Spinal cord (tissue), 10 donors: Measurements from ENCODE around the gene KLK3. TPM values are rescaled to one million over a fixed set of nuclear protein-coding genes. Genes with fewer than 3 reads are reported as not detected.

Experiments
- DNase-seq, 6 donors: peaks; one replicate each; pipeline versions ENCODE4 v3.0.0 to v3.0.0-alpha.2; 2013 to 2015; ENCODE audit warnings: low spot score in 6 of 6, low read depth in 4 of 6
- H3K27ac ChIP-seq: one replicate; pipeline ENCODE4 v1.5.1; 2013; ENCODE audit warnings: low read depth, low read length, control low read depth
- H3K27me3 ChIP-seq: one replicate; pipeline ENCODE4 v1.6.1; 2013; ENCODE audit warnings: low read length; ENCODE audit not compliant: control insufficient read depth, insufficient read depth
- H3K36me3 ChIP-seq: one replicate; pipeline ENCODE4 v1.6.1; 2013; ENCODE audit warnings: low read length; ENCODE audit not compliant: control insufficient read depth, insufficient read depth
- H3K4me1 ChIP-seq: one replicate; pipeline ENCODE4 v1.6.1; 2013; ENCODE audit warnings: low read length; ENCODE audit not compliant: control insufficient read depth, insufficient read depth
- H3K4me3 ChIP-seq: one replicate; pipeline ENCODE4 v1.5.1; 2013; ENCODE audit warnings: low read depth, low read length, control low read depth
- H3K9me3 ChIP-seq: one replicate; pipeline ENCODE4 v1.6.1; 2013; ENCODE audit warnings: low read length; ENCODE audit not compliant: control insufficient read depth, insufficient read depth
- whole genome bisulfite sequencing: methylation state at CpG from one replicate; pipeline ENCODE4 v1.1.5; 2013; ENCODE audit warnings: missing lambda C conversion rate; ENCODE audit not compliant: insufficient coverage; 5-methylcytosine and 5-hydroxymethylcytosine counted together
- polyA plus RNA-seq, 2 donors: library from polyadenylated mRNA; unstranded; fragments of 120-200 nt; gene quantifications; one replicate each; pipeline ENCODE4 v1.2.1, GENCODE V29; 2013; ENCODE audit not compliant: insufficient read length in 2 of 2
- total RNA-seq, 2 donors: library from RNA; depleted of rRNA in 1 of 2; stranded (reverse); fragments of 120-200 nt in 1 of 2; fragments of >200 nt in 1 of 2; gene quantifications; one replicate each; pipeline versions ENCODE4 v1.2.3 to v1.2.4, GENCODE V29; 2013 to 2014
- donor health status: healthy.

The KLK3 gene
- total and polyA plus RNA-seq, 4 donors, result not detected

GRCh38 chr19:50820086-50820485 lies 34.6 kb upstream of the KLK3 start:
- no peak overlapping the region for H3K27ac ChIP-seq
- 8% methylated on average over 14 of the region's 15 CpGs for WGBS
- peaks cover 8% of the 10 kb centered on the region for H3K4me1 ChIP-seq
- H3K36me3 ChIP-seq, result no peaks in the 10 kb centered on the region
- H3K27me3 ChIP-seq, result peaks cover 72% of the 10 kb centered on the region
- DNase-seq, result no peak
- no peaks in the 10 kb centered on the region for H3K9me3 ChIP-seq
- no peak overlapping the region for H3K4me3 ChIP-seq

- no peaks in the 10 kb centered on the region for H3K36me3 ChIP-seq
- peaks cover 72% of the 10 kb centered on the region for H3K27me3 ChIP-seq
- H3K4me3 ChIP-seq, result no peak overlapping the region
- H3K9me3 ChIP-seq, result no peaks in the 10 kb centered on the region
- H3K27ac ChIP-seq, result no peak overlapping the region
- WGBS, result 3% methylated on average over 11 of the region's 21 CpGs
- DNase-seq, result no peak
- H3K4me1 ChIP-seq, result peaks cover 8% of the 10 kb centered on the region
These were observed 34.0 kb upstream of the KLK3 start for GRCh38 chr19:50820549-50821247.

- H3K27me3 ChIP-seq, result peaks cover 70% of the 10 kb centered on the region
- no peak overlapping the region for H3K4me3 ChIP-seq
- H3K4me1 ChIP-seq, result peaks cover 8% of the 10 kb centered on the region
- no peaks in the 10 kb centered on the region for H3K9me3 ChIP-seq
- 58% methylated on average over 3 of the region's 4 CpGs for WGBS
- no peak for DNase-seq
- H3K36me3 ChIP-seq, result no peaks in the 10 kb centered on the region
- H3K27ac ChIP-seq, result no peak overlapping the region
These were observed 33.5 kb upstream of the KLK3 start for GRCh38 chr19:50821248-50821612.

DNA sequence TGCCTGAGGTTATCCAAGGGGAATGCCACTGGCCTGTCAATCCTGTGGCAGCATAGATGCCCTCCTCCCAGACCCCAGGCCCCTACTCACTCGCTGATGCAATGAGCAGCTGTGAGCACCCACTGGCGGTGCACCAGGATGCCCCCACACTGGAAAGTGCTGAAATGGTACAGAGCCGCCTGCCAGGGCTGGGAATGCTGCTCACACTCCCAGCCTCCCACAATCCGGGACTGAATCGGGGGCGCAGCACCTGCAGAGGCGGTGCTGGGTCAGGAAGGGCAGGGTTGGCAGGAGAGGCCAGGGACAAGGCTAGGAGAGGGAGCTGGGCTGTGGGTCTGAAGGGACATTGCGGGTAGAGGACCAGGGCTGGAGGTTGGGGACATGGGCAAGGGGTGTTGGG lies 33.1 kb upstream of the KLK3 start:
- no peaks in the 10 kb centered on the region for H3K9me3 ChIP-seq
- no peak for DNase-seq
- H3K4me3 ChIP-seq, result no peak overlapping the region
- H3K36me3 ChIP-seq, result no peaks in the 10 kb centered on the region
- 68% methylated on average over 8 of the region's 8 CpGs for WGBS
- H3K27ac ChIP-seq, result no peak overlapping the region
- peaks cover 8% of the 10 kb centered on the region for H3K4me1 ChIP-seq
- peaks cover 68% of the 10 kb centered on the region for H3K27me3 ChIP-seq

DNA sequence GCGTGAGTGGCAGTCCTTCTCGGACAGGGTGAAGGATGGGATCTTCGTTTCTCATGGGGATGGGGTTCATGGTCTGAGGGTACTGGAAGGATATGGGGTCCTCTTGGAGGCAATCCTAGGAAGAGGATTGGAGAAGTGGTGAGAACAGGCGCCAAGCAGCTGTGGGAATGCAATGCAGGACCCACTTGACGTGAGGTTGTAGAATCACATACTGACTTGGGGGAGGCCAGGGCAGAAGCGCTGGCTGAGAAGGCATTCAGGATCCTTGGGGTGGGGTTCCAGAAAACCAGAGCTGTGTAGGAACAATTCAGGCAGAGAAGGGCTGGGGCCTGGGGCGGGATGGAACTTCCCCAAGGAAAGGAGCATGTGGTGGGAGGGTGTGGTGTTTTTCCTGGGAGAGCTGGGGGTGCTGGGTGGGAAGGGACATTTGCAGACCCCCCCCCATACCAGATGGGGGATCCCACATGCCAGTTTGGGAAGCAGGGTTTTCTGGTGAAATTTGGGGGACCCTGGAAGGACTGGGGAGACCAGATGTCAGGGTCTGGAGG lies 32.0 kb upstream of the KLK3 start:
- Histone ChIP-seq H3K9me3 (no peaks in the 10 kb centered on the region), H3K27me3 (peaks cover 60% of the 10 kb centered on the region), H3K27ac (no peak overlapping the region), H3K4me1 (peaks cover 8% of the 10 kb centered on the region), H3K4me3 (no peak overlapping the region), H3K36me3 (no peaks in the 10 kb centered on the region)
- 66% methylated on average over 6 of the region's 7 CpGs for WGBS
- no peak for DNase-seq

DNA sequence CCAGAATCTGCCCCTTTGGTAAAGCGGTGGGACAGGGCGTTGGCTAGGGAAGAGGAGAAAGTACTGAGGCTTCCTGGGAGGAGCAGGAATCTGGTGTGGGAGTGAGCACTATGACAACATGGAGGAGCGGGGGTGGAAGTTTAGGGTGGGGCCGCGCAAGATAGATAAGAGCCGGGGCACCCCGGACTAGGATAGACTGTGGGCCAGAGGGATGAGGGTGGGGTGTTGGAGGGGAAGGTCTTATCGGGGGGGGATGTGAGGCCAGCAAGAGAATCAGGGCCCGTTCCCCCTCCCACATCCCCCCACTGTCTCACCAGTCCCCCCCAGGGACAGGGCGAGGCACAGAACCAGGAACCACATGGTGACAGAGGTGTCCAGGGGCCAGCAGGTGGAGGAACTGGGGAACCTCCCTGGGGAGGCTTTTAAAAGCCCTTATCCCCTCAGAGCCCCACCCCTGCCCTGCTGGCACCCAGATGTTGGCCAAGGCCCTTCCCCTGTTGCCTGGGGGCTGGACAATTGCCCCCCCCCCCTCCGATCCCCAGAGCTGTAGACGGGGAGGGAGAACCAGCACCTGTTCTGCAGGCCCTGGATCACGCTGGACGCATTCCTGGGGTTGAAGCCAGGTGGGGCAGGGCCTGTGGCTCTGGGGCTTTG lies 31.2 kb upstream of the KLK3 start, which contains the start of gene KLK1:
Gene KLK1 (minus strand): TSS at position 399 of the 654 bp plus-strand sequence. CDS start 39 bp downstream, at position 360.
- no peaks in the 10 kb centered on the region for H3K36me3 ChIP-seq
- H3K27ac ChIP-seq, result no peak within 1 kb of the TSS
- 77% methylated on average over 6 of the region's 14 CpGs for WGBS
- H3K9me3 ChIP-seq, result no peaks in the 10 kb centered on the region
- H3K4me1 ChIP-seq, result peaks cover 1% of the 10 kb centered on the region
- H3K4me3 ChIP-seq, result no peak within 1 kb of the TSS
- H3K27me3 ChIP-seq, result peaks cover 52% of the 10 kb centered on the region
- DNase-seq, result no peak

- no peaks in the 10 kb centered on the region for H3K4me1 ChIP-seq
- peaks cover 22% of the 10 kb centered on the region for H3K27me3 ChIP-seq
- 75% methylated on average over 40 of the region's 43 CpGs for WGBS
- no peak for DNase-seq
- H3K36me3 ChIP-seq, result no peaks in the 10 kb centered on the region
- no peak overlapping the region for H3K27ac ChIP-seq
- no peak overlapping the region for H3K4me3 ChIP-seq
- H3K9me3 ChIP-seq, result no peaks in the 10 kb centered on the region
These were observed 28.0 kb upstream of the KLK3 start for GRCh38 chr19:50826492-50827240.

GRCh38 chr19:50827476-50827875 lies 27.2 kb upstream of the KLK3 start:
- WGBS, result 84% methylated on average over 8 of the region's 14 CpGs
- DNase-seq, result no peak
- Histone ChIP-seq H3K4me1 (no peaks in the 10 kb centered on the region), H3K9me3 (no peaks in the 10 kb centered on the region), H3K4me3 (no peak overlapping the region), H3K36me3 (no peaks in the 10 kb centered on the region), H3K27ac (no peak overlapping the region), H3K27me3 (peaks cover 14% of the 10 kb centered on the region)

GRCh38 chr19:50829801-50830200 lies 24.9 kb upstream of the KLK3 start:
- WGBS, result 67% methylated on average over 2 of the region's 5 CpGs
- no peaks in the 10 kb centered on the region for H3K4me1 ChIP-seq
- DNase-seq, result no peak
- no peaks in the 10 kb centered on the region for H3K27me3 ChIP-seq
- H3K9me3 ChIP-seq, result no peaks in the 10 kb centered on the region
- H3K4me3 ChIP-seq, result no peak overlapping the region
- no peaks in the 10 kb centered on the region for H3K36me3 ChIP-seq
- no peak overlapping the region for H3K27ac ChIP-seq
